PFSK-1 (cell line): Measurements from ENCODE around the gene LIN7B.

ENCODE experiments used
- POLR2AphosphoS5 ChIP-seq: IDR thresholded peaks from 2 replicates; pipeline ENCODE4 v1.6.1; 2012; ENCODE audit warnings: low read depth, mild to moderate bottlenecking, control low read depth, low read length, moderate library complexity
- SIN3A ChIP-seq: IDR thresholded peaks from 2 replicates; pipeline ENCODE4 v1.6.1; 2012; ENCODE audit warnings: mild to moderate bottlenecking, low read length, moderate library complexity, borderline replicate concordance; ENCODE audit not compliant: insufficient read depth
- TAF1 ChIP-seq: IDR thresholded peaks from 2 replicates; pipeline ENCODE4 v1.6.1; 2012; ENCODE audit warnings: low read length, control low read depth, borderline replicate concordance; ENCODE audit not compliant: insufficient read depth
- TF ChIP-seq, protein P1 (sequence below), 2 experiments: IDR thresholded peaks; 2 replicates each; pipeline versions ENCODE4 v1.6.1 to v1.8.0; 2011 to 2012; ENCODE audit warnings: low read depth in 2 of 2, low read length in 2 of 2, control low read depth in 1 of 2, inconsistent platforms in 1 of 2, mild to moderate bottlenecking in 1 of 2, moderate library complexity in 1 of 2; ENCODE audit not compliant: insufficient read depth in 1 of 2

DNA sequence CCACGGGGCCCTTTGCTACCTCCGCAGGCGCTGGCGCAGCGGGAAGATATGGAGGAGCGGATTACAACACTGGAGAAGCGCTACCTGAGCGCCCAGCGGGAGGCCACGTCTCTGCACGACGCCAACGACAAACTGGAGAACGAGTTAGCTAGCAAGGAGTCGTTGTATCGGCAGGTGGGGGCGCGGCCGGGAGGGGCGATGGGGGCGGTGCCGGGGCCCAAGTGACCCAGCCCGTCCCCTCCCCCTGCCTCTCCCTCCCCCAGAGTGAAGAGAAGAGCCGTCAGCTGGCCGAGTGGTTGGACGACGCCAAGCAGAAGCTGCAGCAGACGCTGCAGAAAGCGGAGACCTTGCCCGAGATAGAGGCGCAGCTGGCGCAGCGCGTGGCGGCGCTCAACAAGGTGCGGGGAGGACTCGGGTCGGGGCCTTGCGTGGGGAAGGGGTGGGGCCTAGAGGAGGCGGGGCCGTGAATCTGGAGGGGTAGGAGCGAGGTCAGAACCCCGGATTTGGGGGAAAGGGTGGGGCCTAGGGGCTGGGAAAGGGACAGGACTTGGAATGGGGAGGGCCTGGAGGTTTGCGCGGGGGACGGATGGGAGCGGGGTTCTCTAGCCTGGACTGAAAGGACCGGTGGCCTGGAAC, 18.9 kb downstream of the LIN7B start:
- TF ChIP-seq SIN3A (no peak), POLR2AphosphoS5 (no peak), TAF1 (no peak)
- TF ChIP-seq, protein P1, sequence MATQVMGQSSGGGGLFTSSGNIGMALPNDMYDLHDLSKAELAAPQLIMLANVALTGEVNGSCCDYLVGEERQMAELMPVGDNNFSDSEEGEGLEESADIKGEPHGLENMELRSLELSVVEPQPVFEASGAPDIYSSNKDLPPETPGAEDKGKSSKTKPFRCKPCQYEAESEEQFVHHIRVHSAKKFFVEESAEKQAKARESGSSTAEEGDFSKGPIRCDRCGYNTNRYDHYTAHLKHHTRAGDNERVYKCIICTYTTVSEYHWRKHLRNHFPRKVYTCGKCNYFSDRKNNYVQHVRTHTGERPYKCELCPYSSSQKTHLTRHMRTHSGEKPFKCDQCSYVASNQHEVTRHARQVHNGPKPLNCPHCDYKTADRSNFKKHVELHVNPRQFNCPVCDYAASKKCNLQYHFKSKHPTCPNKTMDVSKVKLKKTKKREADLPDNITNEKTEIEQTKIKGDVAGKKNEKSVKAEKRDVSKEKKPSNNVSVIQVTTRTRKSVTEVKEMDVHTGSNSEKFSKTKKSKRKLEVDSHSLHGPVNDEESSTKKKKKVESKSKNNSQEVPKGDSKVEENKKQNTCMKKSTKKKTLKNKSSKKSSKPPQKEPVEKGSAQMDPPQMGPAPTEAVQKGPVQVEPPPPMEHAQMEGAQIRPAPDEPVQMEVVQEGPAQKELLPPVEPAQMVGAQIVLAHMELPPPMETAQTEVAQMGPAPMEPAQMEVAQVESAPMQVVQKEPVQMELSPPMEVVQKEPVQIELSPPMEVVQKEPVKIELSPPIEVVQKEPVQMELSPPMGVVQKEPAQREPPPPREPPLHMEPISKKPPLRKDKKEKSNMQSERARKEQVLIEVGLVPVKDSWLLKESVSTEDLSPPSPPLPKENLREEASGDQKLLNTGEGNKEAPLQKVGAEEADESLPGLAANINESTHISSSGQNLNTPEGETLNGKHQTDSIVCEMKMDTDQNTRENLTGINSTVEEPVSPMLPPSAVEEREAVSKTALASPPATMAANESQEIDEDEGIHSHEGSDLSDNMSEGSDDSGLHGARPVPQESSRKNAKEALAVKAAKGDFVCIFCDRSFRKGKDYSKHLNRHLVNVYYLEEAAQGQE (IDR thresholded peaks at IDR 0.05; ENCODE audit: insufficient read depth in 1 of 2, low read depth in 2 of 2, low read length in 2 of 2) = no peak
